IMR-90 (cell line): ENCODE measurements around the gene OR52E8. TPM values are rescaled to one million over a fixed set of nuclear protein-coding genes. Genes with fewer than 3 reads are reported as not detected.

Experiments used
- ATAC-seq: fragments of 200-7000 bp; cut with Tn5 transposase; 2 replicates; pipeline ENCODE4 v1.9.1; 2020; ENCODE audit warnings: low read depth, mild to moderate bottlenecking, moderate library complexity
- BruUV-seq: library from RNA; stranded (reverse); fragments of 400-500 nt; replicated peaks from 2 replicates; lab custom pipeline; 2021; lab: Mats Ljungman, UMichigan
- CTCF ChIA-PET: fragments of 300-600 bp; formaldehyde crosslinking; extraction: SDS; loops from one replicate; lab custom pipeline; 2021; ENCODE audit warnings: antibody characterized with exemption; lab: Yijun Ruan, JAX
- POLR2A ChIA-PET: fragments of 300-600 bp; sonication (Branson Sonifier 250); formaldehyde crosslinking; loops from one replicate; lab custom pipeline; 2022; ENCODE audit warnings: antibody characterized with exemption; ENCODE audit not compliant: unreplicated experiment; lab: Charles Lee
- DNase-seq: peaks from one replicate; pipeline ENCODE4 v3.0.0; 2013
- H2AFZ ChIP-seq: replicated peaks from 2 replicates; pipeline ENCODE3; 2013; ENCODE audit warnings: low read length, mild to moderate bottlenecking; ENCODE audit not compliant: poor library complexity
- H2AK5ac ChIP-seq: 2 replicates; pipeline ENCODE4 v1.6.1; 2013; ENCODE audit warnings: low read depth, low read length, inconsistent platforms
- H2AK9ac ChIP-seq: replicated peaks from 2 replicates; pipeline ENCODE3; 2013; ENCODE audit warnings: mild to moderate bottlenecking, low read depth, low read length, moderate library complexity; ENCODE audit not compliant: poor library complexity
- H2BK120ac ChIP-seq: 2 replicates; pipeline ENCODE4 v1.6.1; 2013; ENCODE audit warnings: low read depth, low read length, inconsistent platforms
- H2BK15ac ChIP-seq: 3 replicates; pipeline ENCODE4 v1.6.1; 2013; ENCODE audit warnings: low read depth, low read length, inconsistent platforms
- H2BK20ac ChIP-seq: 2 replicates; pipeline ENCODE4 v1.6.1; 2013; ENCODE audit warnings: low read depth, mild to moderate bottlenecking, inconsistent platforms, low read length, moderate library complexity
- H2BK5ac ChIP-seq: 2 replicates; pipeline ENCODE4 v1.6.1; 2013; ENCODE audit warnings: mild to moderate bottlenecking, low read depth, low read length, inconsistent platforms; ENCODE audit not compliant: poor library complexity, severe bottlenecking
- H3K14ac ChIP-seq: replicated peaks from 2 replicates; pipeline ENCODE4 v1.6.1; 2013; ENCODE audit warnings: low read depth, low read length, inconsistent platforms
- H3K18ac ChIP-seq: 2 replicates; pipeline ENCODE4 v1.6.1; 2013; ENCODE audit warnings: low read depth, low read length, control low read depth
- H3K23ac ChIP-seq: 2 replicates; pipeline ENCODE4 v1.6.1; 2013; ENCODE audit warnings: low read depth, low read length, inconsistent platforms
- H3K27ac ChIP-seq: 2 replicates; pipeline ENCODE4 v1.5.1; 2013; ENCODE audit warnings: mild to moderate bottlenecking, control low read depth, low read length; ENCODE audit not compliant: insufficient read depth
- H3K27me3 ChIP-seq: 2 replicates; pipeline ENCODE4 v1.6.1; 2013; ENCODE audit warnings: low read length; ENCODE audit not compliant: control insufficient read depth, insufficient read depth
- H3K36me3 ChIP-seq: 2 replicates; pipeline ENCODE4 v1.6.1; 2013; ENCODE audit warnings: low read length, mixed read lengths; ENCODE audit not compliant: control insufficient read depth, insufficient read depth
- H3K4ac ChIP-seq: 2 replicates; pipeline ENCODE4 v1.6.1; 2013; ENCODE audit warnings: low read depth, low read length, inconsistent platforms
- H3K4me1 ChIP-seq: 2 replicates; pipeline ENCODE4 v1.6.1; 2013; ENCODE audit warnings: low read length, mixed read lengths; ENCODE audit not compliant: control insufficient read depth, insufficient read depth
- H3K4me2 ChIP-seq: 2 replicates; pipeline ENCODE4 v1.6.1; 2013; ENCODE audit warnings: low read depth, mild to moderate bottlenecking, control low read depth, low read length, moderate library complexity
- H3K4me3 ChIP-seq: 2 replicates; pipeline ENCODE4 v1.5.1; 2013; ENCODE audit warnings: low read depth, mild to moderate bottlenecking, control low read depth, low read length, moderate library complexity; ENCODE audit not compliant: insufficient read depth
- H3K56ac ChIP-seq: 2 replicates; pipeline ENCODE4 v1.6.1; 2013; ENCODE audit warnings: low read length, inconsistent platforms; ENCODE audit not compliant: insufficient read depth; ENCODE audit errors: extremely low read depth
- H3K79me1 ChIP-seq, 2 experiments: 2 replicates each; pipeline ENCODE4 v1.6.1; 2013; ENCODE audit warnings: low read length in 2 of 2, inconsistent platforms in 1 of 2, low read depth in 1 of 2
- H3K9ac ChIP-seq: 2 replicates; pipeline ENCODE4 v1.6.1; 2013; ENCODE audit warnings: low read depth, low read length, control low read depth
- H3K9me1 ChIP-seq: 2 replicates; pipeline ENCODE4 v1.6.1; 2013; ENCODE audit warnings: low read length, inconsistent platforms; ENCODE audit not compliant: insufficient read depth
- H3K9me3 ChIP-seq: 2 replicates; pipeline ENCODE4 v1.6.1; 2013; ENCODE audit warnings: low read length; ENCODE audit not compliant: control insufficient read depth, insufficient read depth
- H4K20me1 ChIP-seq: 2 replicates; pipeline ENCODE4 v1.6.1; 2013; ENCODE audit warnings: low read length, inconsistent platforms; ENCODE audit not compliant: insufficient read depth
- H4K5ac ChIP-seq: 2 replicates; pipeline ENCODE4 v1.6.1; 2013; ENCODE audit warnings: mild to moderate bottlenecking, low read depth, low read length, control low read depth
- H4K8ac ChIP-seq, 2 experiments: 2 replicates each; pipeline ENCODE4 v1.6.1; 2013; ENCODE audit warnings: low read depth in 2 of 2, low read length in 2 of 2, control low read depth in 1 of 2, inconsistent platforms in 1 of 2
- H4K91ac ChIP-seq: 2 replicates; pipeline ENCODE4 v1.6.1; 2013; ENCODE audit warnings: low read depth, low read length, inconsistent platforms; ENCODE audit not compliant: insufficient read depth
- CHD1 ChIP-seq: IDR thresholded peaks from 2 replicates; pipeline ENCODE4 v1.6.1; 2012; ENCODE audit warnings: low read depth, low read length, improper control_type of control experiment
- CTCF ChIP-seq: conservative IDR thresholded peaks from 2 replicates; pipeline ENCODE4 v1.5.1; 2012; ENCODE audit warnings: mild to moderate bottlenecking, low read depth, low read length, improper control_type of control experiment
- MAFK ChIP-seq: IDR thresholded peaks from 2 replicates; pipeline ENCODE4 v1.6.1; 2012; ENCODE audit warnings: low read depth, low read length, improper control_type of control experiment
- MXI1 ChIP-seq: IDR thresholded peaks from 2 replicates; pipeline ENCODE4 v1.6.1; 2012; ENCODE audit warnings: low read depth, mild to moderate bottlenecking, low read length, moderate library complexity, borderline replicate concordance
- POLR2A ChIP-seq: IDR thresholded peaks from 2 replicates; pipeline ENCODE4 v1.6.1; 2012; ENCODE audit warnings: mild to moderate bottlenecking, low read depth, low read length
- RFX5 ChIP-seq: IDR thresholded peaks from 2 replicates; pipeline ENCODE4 v1.8.0; 2012; ENCODE audit warnings: low read depth, mild to moderate bottlenecking, low read length, moderate library complexity
- SMC3 ChIP-seq: fragments of 150-350 bp; IDR thresholded peaks from 2 replicates; pipeline ENCODE4 v1.6.1; 2016; ENCODE audit warnings: low read depth, mild to moderate bottlenecking, antibody characterized with exemption, low read length, moderate library complexity
- WGBS, 2 experiments: methylation state at CpG; one replicate each; pipeline versions ENCODE4 v1.1.5 to v1.1.7; 2013; ENCODE audit warnings: missing lambda C conversion rate in 2 of 2; ENCODE audit not compliant: insufficient read length in 1 of 2; ENCODE audit errors: extremely low coverage in 2 of 2; 5-methylcytosine and 5-hydroxymethylcytosine counted together
- dilution Hi-C: fragments of 300-500 bp; cut with HindIII; formaldehyde crosslinking; loops from one replicate; pipeline ENCODE4 v1.14.3; 2018; ENCODE audit warnings: low sequenced_read_pairs; ENCODE audit not compliant: unreplicated experiment
- in situ Hi-C: fragments of 300-500 bp; cut with MboI; formaldehyde crosslinking; loops from 3 replicates; pipeline ENCODE4 v1.14.3; 2019; ENCODE audit warnings: low sequenced_read_pairs, inconsistent platforms, mixed read lengths
- intact Hi-C: fragments of 100-400 bp; cut with micrococcal nuclease; formaldehyde crosslinking; loops from 2 replicates; pipeline ENCODE4 v1.10.0; 2022
- polyA plus RNA-seq, 3 experiments: library from polyadenylated mRNA; depleted of rRNA; stranded (reverse); fragments of >200 nt; gene quantifications; 2 replicates each; pipeline ENCODE4 v1.2.3, GENCODE V29; 2012; ENCODE audit warnings: low replicate concordance in 1 of 3
- total RNA-seq: library from RNA; depleted of rRNA; stranded (reverse); fragments of >200 nt; gene quantifications from 2 replicates; pipeline ENCODE4 v1.2.3, GENCODE V29; 2012

OR52E8 gene
- total and polyA plus RNA-seq, 2 of the 4 experiments (the other 2 are of a cell fraction), result not detected

DNA sequence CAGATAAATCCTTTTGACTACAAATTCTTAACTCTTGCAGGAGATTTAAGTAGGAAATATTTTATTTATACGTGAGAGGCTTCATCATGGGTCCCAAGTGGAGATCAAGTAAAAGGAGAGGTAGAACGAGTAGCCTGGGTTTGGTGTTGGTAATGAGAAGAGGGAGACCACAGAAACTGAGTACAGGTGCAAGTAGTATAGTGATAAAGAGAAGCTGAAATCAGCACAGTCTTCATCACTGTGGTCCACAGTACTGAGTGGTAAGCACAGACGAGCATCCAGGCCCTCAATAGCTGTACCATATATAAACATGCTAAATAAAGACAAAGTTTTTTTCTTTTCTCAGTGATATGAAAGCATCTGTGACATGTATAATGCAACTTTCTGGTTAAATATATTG is 29.7 kb upstream of the OR52E8 start:
- H3K4me2 ChIP-seq, result no peak overlapping the region
- dilution Hi-C loops (no loop called here), intact Hi-C loops (no loop called here), in situ Hi-C loops (no loop called here)
- no peaks in the 10 kb centered on the region for H3K9me1 ChIP-seq
- no peak overlapping the region for H2AK9ac ChIP-seq
- H2BK20ac ChIP-seq, result no peak overlapping the region
- no peak overlapping the region for H2AFZ ChIP-seq
- ChIA-PET POLR2A (no interaction called here), CTCF (no interaction called here)
- H4K91ac ChIP-seq, result no peak overlapping the region
- H3K27me3 ChIP-seq, result no peaks in the 10 kb centered on the region
- H3K79me1 ChIP-seq, result no peaks in the 10 kb centered on the region
- no peak overlapping the region for H4K5ac ChIP-seq
- no peak overlapping the region for H3K27ac ChIP-seq
- ATAC-seq (no peak), DNase-seq (no peak)
- H3K4me3 ChIP-seq, result no peak overlapping the region
- BruUV-seq, result no TSS peak
- no peak overlapping the region for H3K18ac ChIP-seq
- H3K4me1 ChIP-seq, result no peaks in the 10 kb centered on the region
- H3K9me3 ChIP-seq, result no peaks in the 10 kb centered on the region
- H2AK5ac ChIP-seq, result no peak overlapping the region
- H3K14ac ChIP-seq, result no peak overlapping the region
- no peak overlapping the region for H3K9ac ChIP-seq
- no peaks in the 10 kb centered on the region for H3K36me3 ChIP-seq
- H3K56ac ChIP-seq, result no peak overlapping the region
- no peak overlapping the region for H2BK5ac ChIP-seq
- H2BK15ac ChIP-seq, result no peak overlapping the region
- no peak for TF ChIP-seq MXI1
- TF ChIP-seq POLR2A, result no peak
- no peak for TF ChIP-seq RFX5
- no peak for TF ChIP-seq MAFK
- TF ChIP-seq CTCF, result no peak
- TF ChIP-seq SMC3, result no peak
- no peak for TF ChIP-seq CHD1
- no peak overlapping the region for H3K4ac ChIP-seq
- no peak overlapping the region for H3K23ac ChIP-seq
- WGBS, 2 experiments, result 14% methylated on average over 1 of the region's 3 CpGs; no CpG with 5 or more reads in 1 of the 2 experiments
- no peaks in the 10 kb centered on the region for H4K20me1 ChIP-seq
- H2BK120ac ChIP-seq, result no peak overlapping the region
- no peak overlapping the region for H4K8ac ChIP-seq
